ENCODE results near the gene TDRD10. TPM values are rescaled to one million over a fixed set of nuclear protein-coding genes. Genes with fewer than 3 reads are reported as not detected.

The TDRD10 gene
- total and polyA plus RNA-seq, 2 experiments from 2014 or later: not detected

DNA sequence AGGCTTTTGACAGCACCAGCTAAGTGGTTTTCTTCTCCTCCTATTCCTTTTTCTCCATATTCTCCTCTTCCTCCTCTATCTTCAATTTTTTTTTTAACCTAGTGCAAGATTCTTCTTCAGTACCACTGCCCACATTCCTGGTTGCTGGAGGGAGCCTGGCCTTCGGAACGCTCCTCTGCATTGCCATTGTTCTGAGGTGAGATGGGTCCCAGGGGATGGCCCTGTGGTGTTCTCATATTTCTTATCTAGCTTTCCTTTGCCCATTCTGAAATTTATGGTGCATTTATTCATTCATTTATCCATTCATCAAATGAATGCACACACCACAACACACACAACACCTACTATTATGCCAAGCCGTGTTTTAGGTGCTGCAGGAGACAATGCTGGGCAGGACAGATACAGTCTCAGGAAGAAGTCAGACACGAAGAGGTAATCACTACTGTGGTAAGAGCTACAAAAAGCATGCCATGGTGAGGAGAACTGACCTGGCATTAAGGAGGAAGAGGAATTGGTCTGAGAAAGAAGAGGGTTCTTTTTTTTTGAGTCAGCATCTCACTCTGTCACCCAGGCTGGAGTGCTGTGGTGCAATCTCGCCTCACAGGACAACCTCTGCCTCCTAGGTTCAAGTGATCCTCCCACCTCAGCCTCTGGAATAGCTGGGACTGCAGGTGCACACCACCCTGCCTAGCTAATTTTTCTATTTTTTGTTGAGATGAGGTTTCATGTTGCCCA lies 47.5 kb upstream of the TDRD10 start:
- no peaks in the 10 kb centered on the region for H4K20me1 ChIP-seq (ENCODE audit: insufficient read depth)
- no peaks in the 10 kb centered on the region for H3K27me3 ChIP-seq (replicated peaks; ENCODE audit: insufficient read depth)
- H3K9ac ChIP-seq: no peak overlapping the region
- no peak overlapping the region for H3K4me2 ChIP-seq (ENCODE audit: unreplicated experiment)
- H3K4me3 ChIP-seq: no peak overlapping the region
- no peak overlapping the region for H2AFZ ChIP-seq
- no peak overlapping the region for H3K27ac ChIP-seq
- 90 to 93% methylated on average over 5 of the region's 5 CpGs for WGBS, 2 experiments (ENCODE audit: low coverage in 1 of 2, low lambda C conversion rate in 2 of 2, missing lambda C conversion rate in 2 of 2)
- H3K79me2 ChIP-seq (ENCODE audit: insufficient read depth): no peaks in the 10 kb centered on the region
- H3K36me3 ChIP-seq (ENCODE audit: low read depth): no peaks in the 10 kb centered on the region
- H3K4me1 ChIP-seq (ENCODE audit: insufficient read depth): peaks cover 15% of the 10 kb centered on the region
- TF ChIP-seq EZH2phosphoT487 (IDR thresholded peaks at IDR 0.05; ENCODE audit: insufficient read depth, low read depth) (no peak), EZH2 (IDR thresholded peaks at IDR 0.05; ENCODE audit: insufficient read depth, poor library complexity, severe bottlenecking) (no peak)
- no peaks in the 10 kb centered on the region for H3K9me2 ChIP-seq (ENCODE audit: insufficient read depth)
- DNase-seq: no peak
- peaks cover 13% of the 10 kb centered on the region for H3F3A ChIP-seq (ENCODE audit: insufficient read depth)
- no peaks in the 10 kb centered on the region for H3K9me3 ChIP-seq (ENCODE audit: low read depth)
- in situ Hi-C loops (cut with MboI): no loop called here

DNA sequence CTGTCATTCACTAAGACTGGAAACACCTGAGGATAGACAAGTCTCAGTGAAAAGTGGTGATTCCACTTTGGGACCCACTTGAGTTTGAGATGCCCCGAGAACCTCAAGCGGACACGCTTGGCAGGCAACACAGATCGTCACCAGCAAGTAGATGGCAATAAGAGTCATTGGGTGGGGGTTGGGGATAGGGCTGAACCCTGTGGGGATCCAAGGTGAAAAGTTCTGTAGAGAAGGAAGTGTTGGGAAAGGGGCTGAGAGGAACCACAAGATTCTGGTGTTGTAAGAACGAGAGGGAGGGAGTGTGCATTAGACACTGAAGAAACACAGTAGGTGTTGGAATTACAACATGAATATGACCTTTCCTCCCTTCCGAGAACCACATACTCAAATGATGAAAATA lies 45.4 kb upstream of the TDRD10 start:
- no peaks in the 10 kb centered on the region for H3K9me3 ChIP-seq (ENCODE audit: low read depth)
- no peak for DNase-seq
- H3K79me2 ChIP-seq (ENCODE audit: insufficient read depth): no peaks in the 10 kb centered on the region
- no peak overlapping the region for H3K4me2 ChIP-seq (ENCODE audit: unreplicated experiment)
- H3F3A ChIP-seq (ENCODE audit: insufficient read depth): peaks cover 14% of the 10 kb centered on the region
- in situ Hi-C loops (cut with MboI): no loop called here
- no peaks in the 10 kb centered on the region for H3K27me3 ChIP-seq (replicated peaks; ENCODE audit: insufficient read depth)
- WGBS, 2 experiments (ENCODE audit: low coverage in 1 of 2, low lambda C conversion rate in 2 of 2, missing lambda C conversion rate in 2 of 2): 96 to 98% methylated on average over 6 of the region's 6 CpGs
- no peak for TF ChIP-seq EZH2 (IDR thresholded peaks at IDR 0.05; ENCODE audit: insufficient read depth, poor library complexity, severe bottlenecking)
- no peak for TF ChIP-seq EZH2phosphoT487 (IDR thresholded peaks at IDR 0.05; ENCODE audit: insufficient read depth, low read depth)
- no peaks in the 10 kb centered on the region for H3K9me2 ChIP-seq (ENCODE audit: insufficient read depth)
- H3K36me3 ChIP-seq (ENCODE audit: low read depth): no peaks in the 10 kb centered on the region
- H2AFZ ChIP-seq: no peak overlapping the region
- no peak overlapping the region for H3K9ac ChIP-seq
- peaks cover 15% of the 10 kb centered on the region for H3K4me1 ChIP-seq (ENCODE audit: insufficient read depth)
- no peak overlapping the region for H3K27ac ChIP-seq
- no peak overlapping the region for H3K4me3 ChIP-seq
- no peaks in the 10 kb centered on the region for H4K20me1 ChIP-seq (ENCODE audit: insufficient read depth)

- H3K9me3 ChIP-seq (ENCODE audit: low read depth): no peaks in the 10 kb centered on the region
- H3K4me1 ChIP-seq (ENCODE audit: insufficient read depth): peaks cover 13% of the 10 kb centered on the region
- no peaks in the 10 kb centered on the region for H3K36me3 ChIP-seq (ENCODE audit: low read depth)
- H2AFZ ChIP-seq: no peak overlapping the region
- no peaks in the 10 kb centered on the region for H4K20me1 ChIP-seq (ENCODE audit: insufficient read depth)
- H3K9ac ChIP-seq: no peak overlapping the region
- H3K27me3 ChIP-seq (replicated peaks; ENCODE audit: insufficient read depth): no peaks in the 10 kb centered on the region
- peaks cover 17% of the 10 kb centered on the region for H3F3A ChIP-seq (ENCODE audit: insufficient read depth)
- no peak overlapping the region for H3K4me3 ChIP-seq
- no peak for DNase-seq
- H3K79me2 ChIP-seq (ENCODE audit: insufficient read depth): no peaks in the 10 kb centered on the region
- H3K4me2 ChIP-seq (ENCODE audit: unreplicated experiment): no peak overlapping the region
- no peak for TF ChIP-seq EZH2 (IDR thresholded peaks at IDR 0.05; ENCODE audit: insufficient read depth, poor library complexity, severe bottlenecking)
- TF ChIP-seq EZH2phosphoT487 (IDR thresholded peaks at IDR 0.05; ENCODE audit: insufficient read depth, low read depth): no peak
- in situ Hi-C loops (cut with MboI): no loop called here
- no peaks in the 10 kb centered on the region for H3K9me2 ChIP-seq (ENCODE audit: insufficient read depth)
- H3K27ac ChIP-seq: no peak overlapping the region
Measured at GRCh38 chr1:154459080-154459479, 42.9 kb upstream of the TDRD10 start.

GRCh38 chr1:154460695-154461260 lies 41.2 kb upstream of the TDRD10 start:
- Histone ChIP-seq H3K9ac (no peak overlapping the region), H3K4me1 (ENCODE audit: insufficient read depth) (peaks cover 12% of the 10 kb centered on the region), H3K79me2 (ENCODE audit: insufficient read depth) (no peaks in the 10 kb centered on the region), H3K27ac (no peak overlapping the region), H2AFZ (no peak overlapping the region), H4K20me1 (ENCODE audit: insufficient read depth) (no peaks in the 10 kb centered on the region), H3K4me2 (ENCODE audit: unreplicated experiment) (no peak overlapping the region), H3K4me3 (no peak overlapping the region), H3F3A (ENCODE audit: insufficient read depth) (peaks cover 17% of the 10 kb centered on the region), H3K27me3 (replicated peaks; ENCODE audit: insufficient read depth) (no peaks in the 10 kb centered on the region), H3K9me2 (ENCODE audit: insufficient read depth) (no peaks in the 10 kb centered on the region), H3K36me3 (ENCODE audit: low read depth) (no peaks in the 10 kb centered on the region), H3K9me3 (ENCODE audit: low read depth) (no peaks in the 10 kb centered on the region)
- in situ Hi-C loops (cut with MboI): no loop called here
- no peak for TF ChIP-seq EZH2 (IDR thresholded peaks at IDR 0.05; ENCODE audit: insufficient read depth, poor library complexity, severe bottlenecking)
- no peak for TF ChIP-seq EZH2phosphoT487 (IDR thresholded peaks at IDR 0.05; ENCODE audit: insufficient read depth, low read depth)
- 73 to 75% methylated on average over 15 of the region's 15 CpGs for WGBS, 2 experiments (ENCODE audit: low coverage in 1 of 2, low lambda C conversion rate in 2 of 2, missing lambda C conversion rate in 2 of 2)
- no peak for DNase-seq

Measured in GM23248 (cell line).